Heart right ventricle (tissue), 16 donors: ENCODE data around the gene ARSJ. TPM values are rescaled to one million over a fixed set of nuclear protein-coding genes. Genes with fewer than 3 reads are reported as not detected.
A peak's percentile ranks its signal among the peaks of the same experiment; 100 is the strongest.

Experiments used
- ATAC-seq, 8 donors: fragments of 200-7000 bp; cut with Tn5 transposase; one replicate each; pipeline ENCODE4 v1.9.1; 2020; ENCODE audit warnings: mild to moderate bottlenecking in 8 of 8, moderate library complexity in 8 of 8, moderate number of reproducible peaks in 1 of 8
- DNase-seq, 2 donors: peaks; one replicate each; pipeline ENCODE4 v3.0.0-alpha.2; 2020
- H3K27ac ChIP-seq, 10 donors: fragments of 200-600 bp; sonication (generic) in 2 of 10; one replicate each; pipeline versions ENCODE4 v1.5.0 to v1.8.0; 2020 to 2022; ENCODE audit warnings: mild to moderate bottlenecking in 3 of 10
- H3K27me3 ChIP-seq, 7 donors: fragments of 200-600 bp; one replicate each; pipeline ENCODE4 v1.8.0; 2021 to 2022; ENCODE audit warnings: mild to moderate bottlenecking in 2 of 7
- H3K36me3 ChIP-seq, 9 donors: fragments of 200-600 bp; sonication (generic) in 1 of 9; one replicate each; pipeline versions ENCODE4 v1.5.0 to v1.8.0; 2020 to 2022; ENCODE audit warnings: mild to moderate bottlenecking in 2 of 9
- H3K4me1 ChIP-seq, 9 donors: fragments of 200-600 bp; sonication (generic) in 1 of 9; one replicate each; pipeline versions ENCODE4 v1.5.0 to v1.8.0; 2020 to 2022; ENCODE audit warnings: mild to moderate bottlenecking in 4 of 9
- H3K4me3 ChIP-seq, 10 donors: fragments of 200-600 bp; sonication (generic) in 2 of 10; one replicate each; pipeline versions ENCODE4 v1.5.0 to v1.8.0; 2020 to 2022; ENCODE audit warnings: mild to moderate bottlenecking in 7 of 10, moderate library complexity in 2 of 10
- H3K9me3 ChIP-seq, 11 donors: fragments of 200-600 bp in 10 of 11; sonication (generic) in 2 of 11; one replicate each; pipeline versions ENCODE4 v1.5.0 to v1.8.0; 2013 to 2022; ENCODE audit warnings: mild to moderate bottlenecking in 2 of 11, control low read depth in 1 of 11, moderate library complexity in 1 of 11
- CTCF ChIP-seq, 9 donors: fragments of 200-600 bp; sonication (generic) in 2 of 9; IDR thresholded peaks; one replicate each; pipeline versions ENCODE4 v1.5.0 to v1.8.0; 2021 to 2022; ENCODE audit warnings: antibody characterized with exemption in 9 of 9, mild to moderate bottlenecking in 5 of 9, moderate library complexity in 1 of 9
- WGBS, 2 donors: extraction: QIAGEN DNeasy Blood & Tissue Kit; methylation state at CpG; one replicate each; pipeline ENCODE4 v1.1.7; 2013; ENCODE audit warnings: inconsistent platforms in 1 of 2; 5-methylcytosine and 5-hydroxymethylcytosine counted together
- intact Hi-C, 10 donors: fragments of 100-400 bp; cut with DNase I; formaldehyde crosslinking; loops; one replicate each; pipeline versions ENCODE4 v1.11.1 to v1.14.2; 2022
- polyA plus RNA-seq, 2 donors: library from polyadenylated mRNA; stranded (reverse); fragments of 200-250 nt; gene quantifications; one replicate each; pipeline ENCODE4 v1.2.3, GENCODE V29; 2013
- total RNA-seq, 10 donors: library from RNA; stranded (reverse); fragmentation: NEBNext Ultra II Directional in 3 of 10; extraction: Animal tissue kit (Norgen Biotek cat#: 25700) in 3 of 10; gene quantifications; one replicate each; pipeline versions ENCODE4 v1.2.1 to v1.2.4, GENCODE V29; 2021 to 2023
- donor health status: Arrhythmogenic right ventricular cardiomyopathy.
- donor health status: ischemic (EF 13 %, LVEDD 7.1; RV severe dilation, severe dysfunction).
- donor health status: healthy with polysubstance abuse.
- donor health status: DM: no; HTN: yes; CAD: no.
- donor health status: DM: no; HTN: no; CAD: no.
- donor health status: ischemic (EF 25% LVEDD 6.9; RV normal size, moderate dysfunction).
- donor health status: ischemic (EF 25% LVEDD 5.7; RV mildly dilated, moderate dysfunction).
- donor health status: healthy.
- donor health status: DM: yes; HTN: yes; CAD: no.
- donor health status: Ischemic cardiomyopathy.
- donor health status: ischemic (EF 35%, LVEDD 5.7; RV mildly dilated, moderate dysfunction).
- donor health status: nonischemic (EF 11% LVEDD 7.7; RV severe dilation, severe dysfunction).
- donor health status: DM: yes; HTN: yes; CAD: no.
- donor health status: PGD.
- donor health status: ischemic (EF 29% LVEDD 5.4; RV normal size, mild dysfunction).
- donor health status: nonischemic (EF 23%, LVEDD 6.1; RV moderate dilation, normal function).

ARSJ gene
- total and polyA plus RNA-seq, 12 donors = 0.44 to 6.6 (median 1.2) TPM

DNA sequence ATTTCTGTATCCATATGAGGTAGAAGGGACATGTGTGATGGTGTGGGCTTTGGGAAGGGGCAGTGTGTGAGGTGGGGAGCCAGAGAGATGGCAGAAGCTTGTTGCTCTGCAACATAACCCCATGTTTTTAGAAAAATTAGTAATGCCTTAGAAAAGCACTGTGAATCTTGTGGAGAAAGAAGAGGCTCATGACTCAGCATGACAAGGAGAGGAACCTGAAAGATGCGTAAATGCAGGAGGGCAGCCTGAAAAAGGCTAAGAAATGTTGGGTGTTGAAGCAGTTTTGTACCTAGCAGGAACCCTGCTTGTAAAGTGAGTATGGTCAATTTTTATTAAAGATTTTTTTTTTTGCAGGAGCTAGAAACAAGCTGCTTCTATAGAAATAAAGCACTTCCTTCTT lies 59.8 kb downstream of the ARSJ start:
- no peaks in the 10 kb centered on the region for H3K36me3 ChIP-seq
- intact Hi-C loops = no loop called here
- 93 to 96% methylated on average over 1 of the region's 1 CpG for WGBS, 2 donors
- DNase-seq = no peak
- H3K9me3 ChIP-seq = no peaks in the 10 kb centered on the region
- no peak overlapping the region for H3K27ac ChIP-seq
- no peak for ATAC-seq
- H3K27me3 ChIP-seq = no peaks in the 10 kb centered on the region
- TF ChIP-seq CTCF (IDR thresholded peaks at IDR 0.05) = no peak
- no peak overlapping the region for H3K4me3 ChIP-seq
- no peaks in the 10 kb centered on the region for H3K4me1 ChIP-seq

- Histone ChIP-seq H3K27ac (no peak overlapping the region), H3K9me3 (no peaks in the 10 kb centered on the region), H3K4me1 (no peaks in the 10 kb centered on the region), H3K4me3 (no peak overlapping the region), H3K27me3 (no peaks in the 10 kb centered on the region), H3K36me3 (no peaks in the 10 kb centered on the region)
- TF ChIP-seq CTCF (IDR thresholded peaks at IDR 0.05) = no peak
- WGBS, 2 donors = 54% methylated on average over 5 of the region's 5 CpGs
- no peak for ATAC-seq
- intact Hi-C loops = no loop called here
- no peak for DNase-seq
Measured at GRCh38 chr4:113919145-113919544, 60.3 kb downstream of the ARSJ start.

DNA sequence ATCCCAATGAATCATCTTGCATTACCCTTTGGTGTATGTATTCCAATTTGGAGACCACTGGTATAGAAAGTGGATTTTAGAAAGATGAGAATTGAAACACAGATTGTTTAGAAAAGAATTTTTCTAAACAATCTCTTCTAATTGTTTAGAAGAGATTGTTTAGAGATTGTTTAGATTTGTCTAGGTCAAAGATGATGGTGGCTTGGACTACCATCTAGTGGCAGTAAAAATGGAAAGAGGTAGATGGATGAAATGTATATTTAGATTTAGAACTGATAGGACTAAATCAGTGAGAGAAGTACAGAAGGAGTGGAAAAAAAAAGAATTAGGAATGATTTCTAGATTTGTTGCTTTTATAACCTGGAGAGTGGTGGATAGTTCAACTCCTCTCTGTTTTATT lies 70.6 kb downstream of the ARSJ start:
- no peak overlapping the region for H3K4me3 ChIP-seq
- no peak for DNase-seq
- H3K36me3 ChIP-seq = no peaks in the 10 kb centered on the region
- H3K27ac ChIP-seq = no peak overlapping the region
- peaks cover 0 to 4% (median 0%) of the 10 kb centered on the region in 9 donors for H3K4me1 ChIP-seq
- ATAC-seq = no peak
- intact Hi-C loops = loop anchor here in 2 of 10 donors (2.0 to 10.0 kb wide), 2 partner anchors 514 kb away; no protein-coding TSS in a partner anchor
- H3K27me3 ChIP-seq = no peaks in the 10 kb centered on the region
- H3K9me3 ChIP-seq = peaks cover 0 to 6% (median 0%) of the 10 kb centered on the region in 11 donors
- peak in 3 of 9 donors; percentile 25 to 34 (median 30) for TF ChIP-seq CTCF (IDR thresholded peaks at IDR 0.05)

- Histone ChIP-seq H3K36me3 (peaks cover 0 to 8% (median 0%) of the 10 kb centered on the region in 9 donors), H3K4me3 (no peak overlapping the region), H3K9me3 (peaks cover 0 to 6% (median 0%) of the 10 kb centered on the region in 11 donors), H3K27me3 (no peaks in the 10 kb centered on the region), H3K27ac (no peak overlapping the region), H3K4me1 (peaks cover 0 to 4% (median 0%) of the 10 kb centered on the region in 9 donors)
- intact Hi-C loops = loop anchor here in 1 of 10 donors (10.0 kb wide), 1 partner anchor 513 kb away; no protein-coding TSS in a partner anchor
- 98 to 100% methylated on average over 1 of the region's 1 CpG for WGBS, 2 donors
- no peak for ATAC-seq
- TF ChIP-seq CTCF (IDR thresholded peaks at IDR 0.05) = no peak
- DNase-seq = no peak
Measured at GRCh38 chr4:113907559-113907958, 71.9 kb downstream of the ARSJ start.
